SK-N-DZ (cell line): ENCODE results near the gene PRKCE. TPM values are rescaled to one million over a fixed set of nuclear protein-coding genes. Genes with fewer than 3 reads are reported as not detected.

Experiments
- DNase-seq: peaks from one replicate; pipeline ENCODE4 v3.0.0-alpha.2; 2015; ENCODE audit warnings: low spot score
- polyA plus RNA-seq, 2 experiments: library from polyadenylated mRNA; depleted of rRNA; stranded (reverse); fragments of >200 nt; gene quantifications; 2 replicates each; pipeline ENCODE4 v1.2.3, GENCODE V29; 2014

Gene PRKCE
- 7.0 and 8.8 TPM in 2 replicates for polyA plus RNA-seq (2014; cell fraction: cytosol; rRNA removed)
- polyA plus RNA-seq (2014; cell fraction: nucleus; rRNA removed), result 5.8 and 9.9 TPM in 2 replicates

GRCh38 chr2:45651415-45652089 is at the start of gene PRKCE:
Gene PRKCE (plus strand): TSS chr2:45651675.
- DNase-seq, result no peak

- no peak for DNase-seq
Measured at GRCh38 chr2:45602624-45603023, 48.9 kb upstream of the PRKCE start.

- DNase-seq, result no peak
Measured at GRCh38 chr2:45605116-45605515, 46.4 kb upstream of the PRKCE start.

- no peak for DNase-seq
Measured at GRCh38 chr2:45606796-45607195, 44.7 kb upstream of the PRKCE start.

GRCh38 chr2:45607701-45608100 is 43.8 kb upstream of the PRKCE start:
- no peak for DNase-seq

GRCh38 chr2:45610281-45611019 is 41.0 kb upstream of the PRKCE start:
- DNase-seq, result peak; percentile 72

- DNase-seq, result peak; percentile 96
Measured at GRCh38 chr2:45611020-45611859, 40.2 kb upstream of the PRKCE start, which contains the start of gene SRBD1. Gene SRBD1 (minus strand): TSS chr2:45611267. CDS start chr2:45605441, 5,826 bp downstream.

GRCh38 chr2:45612285-45612684 is 39.2 kb upstream of the PRKCE start:
- DNase-seq, result no peak

- DNase-seq, result no peak
Measured at GRCh38 chr2:45612731-45613130, 38.7 kb upstream of the PRKCE start.

- no peak for DNase-seq
Measured at GRCh38 chr2:45614330-45614729, 37.1 kb upstream of the PRKCE start.

- DNase-seq, result no peak
Measured at GRCh38 chr2:45614871-45615415, 36.5 kb upstream of the PRKCE start.

- DNase-seq, result no peak
Measured at GRCh38 chr2:45616658-45617411, 34.6 kb upstream of the PRKCE start.

- DNase-seq, result no peak
Measured at GRCh38 chr2:45617496-45617895, 34.0 kb upstream of the PRKCE start.

GRCh38 chr2:45622336-45623075 is 29.0 kb upstream of the PRKCE start:
- no peak for DNase-seq

GRCh38 chr2:45623098-45623497 is 28.4 kb upstream of the PRKCE start:
- no peak for DNase-seq

GRCh38 chr2:45625824-45626223 is 25.7 kb upstream of the PRKCE start:
- no peak for DNase-seq

- no peak for DNase-seq
Measured at GRCh38 chr2:45626387-45627221, 24.9 kb upstream of the PRKCE start.

- DNase-seq, result no peak
Measured at GRCh38 chr2:45627911-45628310, 23.6 kb upstream of the PRKCE start.

GRCh38 chr2:45629971-45630370 is 21.5 kb upstream of the PRKCE start:
- no peak for DNase-seq
